NCI-H226 (cell line): ENCODE measurements around the gene FCRL1.

Experiments used
- DNase-seq: peaks from one replicate; pipeline ENCODE4 v3.0.0-alpha.2; 2015

The FCRL1 gene

GRCh38 chr1:157819896-157820295 is at the start of gene FCRL1:
TSS of gene FCRL1 (minus strand) at chr1:157820120. CDS start at chr1:157820037, 83 bp downstream.
- no peak for DNase-seq

- DNase-seq, result no peak
Measured at GRCh38 chr1:157868654-157869053, 48.7 kb upstream of the FCRL1 start.

- DNase-seq, result no peak
Measured at GRCh38 chr1:157862114-157863070, 42.5 kb upstream of the FCRL1 start.

GRCh38 chr1:157856538-157856937 is 36.6 kb upstream of the FCRL1 start:
- DNase-seq, result no peak

- no peak for DNase-seq
Measured at GRCh38 chr1:157852476-157852875, 32.6 kb upstream of the FCRL1 start.

GRCh38 chr1:157849229-157849875 is 29.4 kb upstream of the FCRL1 start:
- no peak for DNase-seq

- DNase-seq, result no peak
Measured at GRCh38 chr1:157844089-157844830, 24.3 kb upstream of the FCRL1 start.

- no peak for DNase-seq
Measured at GRCh38 chr1:157842939-157843338, 23.0 kb upstream of the FCRL1 start.

- DNase-seq, result no peak
Measured at GRCh38 chr1:157841708-157842107, 21.8 kb upstream of the FCRL1 start, which contains the start of gene CD5L. TSS of gene CD5L (minus strand) at chr1:157841808. CDS start at chr1:157841701, 107 bp downstream.

GRCh38 chr1:157838966-157839365 is 19.0 kb upstream of the FCRL1 start:
- no peak for DNase-seq

- no peak for DNase-seq
Measured at GRCh38 chr1:157834430-157834829, 14.5 kb upstream of the FCRL1 start.

- no peak for DNase-seq
Measured at GRCh38 chr1:157833145-157833544, 13.2 kb upstream of the FCRL1 start.

GRCh38 chr1:157831968-157832626 is 12.2 kb upstream of the FCRL1 start:
- DNase-seq, result no peak

GRCh38 chr1:157830887-157831286 is 11.0 kb upstream of the FCRL1 start:
- DNase-seq, result no peak

- DNase-seq, result no peak
Measured at GRCh38 chr1:157829711-157830110, 9.8 kb upstream of the FCRL1 start.

GRCh38 chr1:157829210-157829609 is 9.3 kb upstream of the FCRL1 start:
- DNase-seq, result no peak

GRCh38 chr1:157820299-157820698 is 379 bp upstream of the FCRL1 start:
- DNase-seq, result no peak

GRCh38 chr1:157819215-157819614 is 705 bp downstream of the FCRL1 start:
- no peak for DNase-seq

- no peak for DNase-seq
Measured at GRCh38 chr1:157813269-157813668, 6.7 kb downstream of the FCRL1 start.

- no peak for DNase-seq
Measured at GRCh38 chr1:157806431-157807149, 13.3 kb downstream of the FCRL1 start.

GRCh38 chr1:157803851-157804250 is 16.1 kb downstream of the FCRL1 start:
- no peak for DNase-seq

GRCh38 chr1:157799996-157800395 is 19.9 kb downstream of the FCRL1 start:
- no peak for DNase-seq
